Kidney (tissue), 14 donors: ENCODE results near the gene MGME1. TPM values are rescaled to one million over a fixed set of nuclear protein-coding genes. Genes with fewer than 3 reads are reported as not detected.

Source experiments
- DNase-seq, 5 donors: peaks; one replicate each; pipeline ENCODE4 v3.0.0-alpha.2; 2013 to 2020
- FAIRE-seq: peaks from 2 replicates; lab custom pipeline; 2012; peaks lifted over from hg19 to GRCh38; lab: Jason Lieb, UNC
- H3K27ac ChIP-seq, 2 donors: one replicate each; pipeline ENCODE4 v1.7.0; 2013; ENCODE audit warnings: low read depth in 2 of 2, low read length in 2 of 2, inconsistent platforms in 1 of 2
- H3K27me3 ChIP-seq: one replicate; pipeline ENCODE4 v1.7.1; 2013; ENCODE audit warnings: low read length, inconsistent platforms; ENCODE audit not compliant: control insufficient read depth, insufficient read depth
- H3K36me3 ChIP-seq, 3 donors: one replicate each; pipeline versions ENCODE4 v1.7.0 to v1.7.1; 2013; ENCODE audit warnings: low read length in 3 of 3, control low read depth in 1 of 3, inconsistent platforms in 1 of 3; ENCODE audit not compliant: insufficient read depth in 3 of 3, control insufficient read depth in 2 of 3
- H3K4me1 ChIP-seq, 3 donors: one replicate each; pipeline versions ENCODE4 v1.7.0 to v1.7.1; 2013; ENCODE audit warnings: low read length in 3 of 3, inconsistent platforms in 1 of 3, low read depth in 1 of 3; ENCODE audit not compliant: control insufficient read depth in 2 of 3, insufficient read depth in 2 of 3
- H3K4me3 ChIP-seq, 3 donors: one replicate each; pipeline versions ENCODE4 v1.7.0 to v1.8.1; 2013; ENCODE audit warnings: low read length in 3 of 3, control low read depth in 1 of 3, inconsistent platforms in 1 of 3
- H3K9ac ChIP-seq, 3 donors: one replicate each; pipeline versions ENCODE4 v1.7.0 to v1.7.1; 2013; ENCODE audit warnings: low read length in 3 of 3, control low read depth in 1 of 3, inconsistent platforms in 1 of 3
- H3K9me3 ChIP-seq, 3 donors: one replicate each; pipeline versions ENCODE4 v1.7.0 to v1.7.1; 2013; ENCODE audit warnings: low read length in 3 of 3, control low read depth in 1 of 3, inconsistent platforms in 1 of 3; ENCODE audit not compliant: control insufficient read depth in 2 of 3, insufficient read depth in 1 of 3
- intact Hi-C: fragments of 100-400 bp; cut with DNase I; formaldehyde crosslinking; loops from one replicate; pipeline ENCODE4 v1.11.1; 2022
- polyA plus RNA-seq: library from polyadenylated mRNA; stranded (reverse); fragments of 350-450 nt; fragmentation: Illumina TruSeq; extraction: RNeasy Lipid Tissue Mini Kit (QIAGEN cat#74804); gene quantifications from one replicate; pipeline ENCODE4 v1.2.3, GENCODE V29; 2014; ENCODE audit warnings: low read depth, low replicate concordance; ENCODE audit not compliant: insufficient read depth
- total RNA-seq: library from RNA; stranded (reverse); fragmentation: NEBNext Ultra II Directional; extraction: Animal tissue kit (Norgen Biotek cat#: 25700); gene quantifications from one replicate; pipeline ENCODE4 v1.2.1, GENCODE V29; 2021
- TF ChIP-seq, protein P1 (sequence below): IDR thresholded peaks from 3 replicates; pipeline ENCODE4 v1.5.1; 2012; ENCODE audit warnings: mild to moderate bottlenecking, moderate library complexity, borderline replicate concordance; ENCODE audit not compliant: insufficient read depth; ENCODE audit errors: extremely low read depth
- donor health status: control.
- donor health status: control.
- donor health status: control.
- donor health status: control.
- donor health status: control.
- donor health status: DM: yes; HTN: yes; CAD: no.
- donor health status: Normal renal cell carcinoma (clear cell type).

Gene MGME1
- total and polyA plus RNA-seq, 2 donors from 2014 or later, result 15.5 to 16.7 TPM

DNA sequence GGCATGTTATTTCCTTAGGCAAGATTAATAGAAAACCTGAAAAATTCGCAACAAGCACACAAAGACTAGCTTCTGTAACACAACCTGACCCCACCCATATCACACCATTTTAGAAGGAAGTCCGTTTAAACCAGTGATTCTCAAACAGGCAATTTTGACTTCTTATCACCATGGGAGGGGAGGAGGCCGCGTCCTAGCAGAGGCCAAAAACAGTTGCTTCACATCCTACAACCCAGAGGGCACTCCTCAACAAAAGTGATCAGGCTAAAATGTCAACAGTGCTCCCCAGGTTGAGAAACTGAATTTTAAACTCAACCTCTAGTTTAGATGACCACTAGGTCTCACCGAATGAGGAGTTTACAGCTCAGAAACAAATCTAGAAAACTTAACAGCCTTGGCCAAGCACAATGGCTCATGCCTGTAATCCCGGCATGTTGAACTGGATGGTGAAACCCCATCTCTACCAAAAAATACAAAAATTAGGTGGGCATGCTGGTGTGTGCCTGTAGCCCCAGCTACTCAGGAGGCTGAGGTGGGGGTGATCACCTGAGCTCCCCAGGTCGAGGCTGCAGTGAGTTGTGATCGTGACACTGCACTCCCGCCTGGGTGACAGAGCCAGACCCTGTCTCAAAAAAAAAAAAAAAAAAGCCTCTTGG lies 3.6 kb upstream of the MGME1 start:
- Histone ChIP-seq H3K27ac (peak overlapping the region; percentile 55 to 81), H3K27me3 (no peaks in the 10 kb centered on the region), H3K36me3 (no peaks in the 10 kb centered on the region), H3K4me3 (peak overlapping the region; percentile 1 to 74 (median 13)), H3K9me3 (no peaks in the 10 kb centered on the region), H3K9ac (peak overlapping the region; percentile 13 to 41 (median 20)), H3K4me1 (peaks cover 0 to 43% (median 33%) of the 10 kb centered on the region in 3 donors)
- TF ChIP-seq, protein P1, sequence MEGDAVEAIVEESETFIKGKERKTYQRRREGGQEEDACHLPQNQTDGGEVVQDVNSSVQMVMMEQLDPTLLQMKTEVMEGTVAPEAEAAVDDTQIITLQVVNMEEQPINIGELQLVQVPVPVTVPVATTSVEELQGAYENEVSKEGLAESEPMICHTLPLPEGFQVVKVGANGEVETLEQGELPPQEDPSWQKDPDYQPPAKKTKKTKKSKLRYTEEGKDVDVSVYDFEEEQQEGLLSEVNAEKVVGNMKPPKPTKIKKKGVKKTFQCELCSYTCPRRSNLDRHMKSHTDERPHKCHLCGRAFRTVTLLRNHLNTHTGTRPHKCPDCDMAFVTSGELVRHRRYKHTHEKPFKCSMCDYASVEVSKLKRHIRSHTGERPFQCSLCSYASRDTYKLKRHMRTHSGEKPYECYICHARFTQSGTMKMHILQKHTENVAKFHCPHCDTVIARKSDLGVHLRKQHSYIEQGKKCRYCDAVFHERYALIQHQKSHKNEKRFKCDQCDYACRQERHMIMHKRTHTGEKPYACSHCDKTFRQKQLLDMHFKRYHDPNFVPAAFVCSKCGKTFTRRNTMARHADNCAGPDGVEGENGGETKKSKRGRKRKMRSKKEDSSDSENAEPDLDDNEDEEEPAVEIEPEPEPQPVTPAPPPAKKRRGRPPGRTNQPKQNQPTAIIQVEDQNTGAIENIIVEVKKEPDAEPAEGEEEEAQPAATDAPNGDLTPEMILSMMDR, result no peak
- DNase-seq (no peak), FAIRE-seq (no peak)
- intact Hi-C loops, result no loop called here

DNA sequence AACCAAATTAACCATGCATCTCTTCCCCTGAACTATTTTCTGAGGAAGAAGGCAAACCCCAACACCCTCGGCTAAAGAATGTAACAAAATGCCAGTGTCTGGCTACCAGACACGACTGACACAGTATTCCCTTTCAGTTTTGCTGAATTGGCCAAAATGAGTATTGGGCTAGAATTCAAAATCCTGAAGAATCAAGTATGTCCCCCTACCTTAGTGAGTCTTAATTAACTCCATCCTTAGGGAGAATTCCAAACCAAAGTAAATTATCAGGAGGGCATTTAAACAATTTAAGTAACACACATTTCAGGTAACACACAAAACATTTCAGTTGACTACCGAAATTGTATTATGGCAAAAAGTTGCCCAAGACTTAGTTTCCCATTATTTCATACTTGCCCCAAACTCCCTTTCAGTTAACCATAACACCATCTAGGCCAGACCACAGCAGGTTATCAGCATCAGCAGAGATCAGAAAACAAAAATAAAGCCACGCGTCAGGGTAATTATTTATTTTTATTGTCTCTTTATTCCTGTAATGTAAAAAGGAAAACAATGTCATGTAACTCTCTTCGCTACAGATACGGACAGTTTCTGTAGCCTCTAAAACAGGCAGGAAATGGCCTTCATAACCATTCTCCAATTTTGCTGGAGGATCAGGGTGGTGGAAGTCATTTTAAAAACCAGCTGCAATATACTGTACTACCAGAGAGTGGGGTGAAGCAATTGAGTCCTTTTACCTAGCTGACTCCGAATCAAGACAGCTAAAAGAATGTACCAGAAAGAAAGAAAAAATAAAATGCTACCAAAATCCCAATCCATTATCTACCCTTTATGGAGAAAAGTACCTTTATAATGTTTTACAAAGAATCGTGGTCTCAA lies 2.1 kb upstream of the MGME1 start:
- intact Hi-C loops, result no loop called here
- no peaks in the 10 kb centered on the region for H3K9me3 ChIP-seq
- H3K4me3 ChIP-seq, result peak overlapping the region; percentile 65 to 90 (median 74)
- peaks cover 0 to 46% (median 26%) of the 10 kb centered on the region in 3 donors for H3K4me1 ChIP-seq
- FAIRE-seq (no peak), DNase-seq (peak in 2 of 5 donors; percentile 68 to 69)
- H3K27ac ChIP-seq, result peak overlapping the region; percentile 99
- peak overlapping the region; percentile 26 to 93 (median 88) for H3K9ac ChIP-seq
- no peaks in the 10 kb centered on the region for H3K27me3 ChIP-seq
- TF ChIP-seq, protein P1, result no peak
- no peaks in the 10 kb centered on the region for H3K36me3 ChIP-seq

DNA sequence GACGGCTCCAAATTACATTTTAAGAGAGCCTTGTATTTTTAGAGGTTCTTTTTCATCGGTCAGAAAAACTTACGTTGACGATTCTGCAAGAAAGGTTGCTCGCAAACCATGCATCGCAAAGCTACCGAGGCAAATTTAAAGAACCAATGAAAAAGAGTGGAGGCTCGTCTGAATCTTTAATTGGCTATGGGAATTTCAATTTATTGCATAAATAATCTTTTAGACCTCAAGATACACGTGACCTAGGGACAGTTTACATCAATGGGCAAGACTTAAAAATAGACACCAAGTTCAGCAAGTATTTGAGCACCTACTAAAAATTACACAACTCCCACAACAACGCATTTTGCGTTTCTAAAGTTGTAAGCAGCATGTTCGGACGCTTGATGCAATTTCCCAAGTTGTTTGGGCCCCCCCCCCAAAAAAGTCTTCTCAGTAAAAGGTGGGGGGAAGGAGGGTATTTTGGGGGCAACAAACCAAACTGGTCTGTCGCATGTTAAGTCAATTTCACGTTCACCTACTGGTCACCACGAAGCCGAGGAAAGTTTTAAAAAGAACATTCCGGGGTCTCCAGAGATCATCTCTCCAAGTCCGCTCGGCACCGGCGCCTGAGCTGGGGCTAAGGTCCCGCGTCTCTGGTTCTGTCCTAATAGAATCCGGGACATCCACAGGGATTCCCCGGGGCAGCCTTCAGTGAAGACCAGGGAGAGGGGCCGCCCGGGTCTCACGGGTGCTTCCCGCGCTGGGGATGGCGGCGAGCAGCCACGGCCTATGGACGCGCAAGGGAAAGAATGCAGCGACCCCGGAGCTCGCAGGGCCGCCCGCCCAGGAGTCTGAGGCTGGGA lies 1.1 kb upstream of the MGME1 start:
- TF ChIP-seq, protein P1, result no peak
- peak in 2 of 5 donors; percentile 54 to 56 for DNase-seq
- H3K4me3 ChIP-seq, result peak overlapping the region; percentile 65 to 90 (median 74)
- peak overlapping the region; percentile 99 for H3K27ac ChIP-seq
- no peak for FAIRE-seq
- peak overlapping the region; percentile 74 to 93 (median 88) for H3K9ac ChIP-seq
- H3K27me3 ChIP-seq, result no peaks in the 10 kb centered on the region
- H3K4me1 ChIP-seq, result peaks cover 0 to 44% (median 24%) of the 10 kb centered on the region in 3 donors
- intact Hi-C loops, result no loop called here
- no peaks in the 10 kb centered on the region for H3K36me3 ChIP-seq
- H3K9me3 ChIP-seq, result no peaks in the 10 kb centered on the region
